22Rv1 (cell line): ENCODE results near the gene CCL18.

Source experiments
- CTCF ChIP-seq: fragments of 450-650 bp; IDR thresholded peaks from 2 replicates; pipeline ENCODE4 v1.5.1; 2017; ENCODE audit warnings: mild to moderate bottlenecking
- ZFX ChIP-seq: fragments of 450-650 bp; IDR thresholded peaks from 2 replicates; pipeline ENCODE4 v1.6.1; 2017; ENCODE audit warnings: antibody characterized with exemption, borderline replicate concordance

GRCh38 chr17:36107660-36108059 is 43.6 kb downstream of the CCL18 start:
- TF ChIP-seq CTCF (no peak), ZFX (no peak)
